ENCODE data around the gene SMOC2. TPM values are rescaled to one million over a fixed set of nuclear protein-coding genes. Genes with fewer than 3 reads are reported as not detected.

The SMOC2 gene
- total and polyA plus RNA-seq, 3 experiments from 2014 or later: not detected

DNA sequence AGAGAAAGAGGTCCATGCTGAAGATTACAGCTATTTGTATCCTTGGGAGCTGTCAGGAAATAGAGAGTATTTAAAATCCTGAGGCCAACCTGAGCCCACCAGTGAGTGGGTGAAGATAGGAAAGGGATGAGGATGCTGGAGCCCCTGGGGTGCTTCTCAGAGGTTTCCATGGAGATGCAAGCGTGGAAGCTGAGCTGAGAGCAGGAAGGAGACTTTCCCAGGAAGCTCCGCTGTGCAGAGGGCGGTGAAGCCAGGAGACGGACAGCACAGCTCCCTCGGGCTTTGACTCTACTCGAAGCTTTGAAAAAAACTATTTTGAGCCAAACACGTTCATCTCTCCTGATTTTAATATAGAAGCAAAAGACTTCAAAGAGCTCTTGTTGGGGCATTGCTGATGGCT is 222.1 kb downstream of the SMOC2 start:
- no peak for DNase-seq
- Mint-ChIP-seq H3K27me3 (peaks cover 0 to 2% of the 10 kb centered on the region in 2 donors), H3K4me1 (no peaks in the 10 kb centered on the region), H3K9me3 (peaks cover 0 to 8% (median 0%) of the 10 kb centered on the region in 5 donors), H3K4me3 (no peak overlapping the region), H3K27ac (no peak overlapping the region), H3K36me3 (no peaks in the 10 kb centered on the region)
- Histone ChIP-seq H3K4me1 (ENCODE audit: insufficient read depth, low read length) (no peaks in the 10 kb centered on the region), H3K4me3 (ENCODE audit: low read length) (no peak overlapping the region), H3K27me3 (ENCODE audit: insufficient read depth, low read length, poor library complexity, severe bottlenecking) (no peaks in the 10 kb centered on the region), H3K9me3 (ENCODE audit: low read length) (no peaks in the 10 kb centered on the region), H3K27ac (ENCODE audit: low read depth, low read length) (no peak overlapping the region), H3K36me3 (ENCODE audit: insufficient read depth, low read length) (no peaks in the 10 kb centered on the region)
- POLR2A ChIA-PET: no interaction called here
- CTCF ChIA-PET: no interaction called here

DNA sequence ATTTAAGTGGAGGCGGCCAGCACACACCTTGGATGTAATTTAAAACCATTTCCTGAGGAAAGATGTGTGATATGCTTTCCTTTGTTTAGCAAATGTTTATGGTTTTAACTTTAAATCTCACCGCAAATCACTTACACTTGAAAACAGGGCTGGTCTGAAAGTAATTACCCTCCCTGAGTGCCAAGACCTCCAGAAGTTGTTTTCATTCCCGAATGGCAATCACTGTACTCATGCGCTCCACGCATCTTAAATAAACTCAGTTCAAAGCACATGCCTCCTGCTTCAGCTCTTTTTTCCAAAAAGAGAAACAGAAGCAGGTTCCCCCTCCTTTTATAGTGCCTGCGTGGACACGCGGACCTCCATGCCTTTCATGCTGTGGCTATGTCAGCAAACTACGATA is 224.0 kb downstream of the SMOC2 start:
- ChIA-PET POLR2A (no interaction called here), CTCF (no interaction called here)
- Histone ChIP-seq H3K36me3 (ENCODE audit: insufficient read depth, low read length) (no peaks in the 10 kb centered on the region), H3K9me3 (ENCODE audit: low read length) (no peaks in the 10 kb centered on the region), H3K27me3 (ENCODE audit: insufficient read depth, low read length, poor library complexity, severe bottlenecking) (no peaks in the 10 kb centered on the region), H3K27ac (ENCODE audit: low read depth, low read length) (no peak overlapping the region), H3K4me1 (ENCODE audit: insufficient read depth, low read length) (no peaks in the 10 kb centered on the region), H3K4me3 (ENCODE audit: low read length) (no peak overlapping the region)
- no peaks in the 10 kb centered on the region for H3K36me3 Mint-ChIP-seq
- no peaks in the 10 kb centered on the region for H3K9me3 Mint-ChIP-seq
- no peak for DNase-seq
- no peaks in the 10 kb centered on the region for H3K4me1 Mint-ChIP-seq
- no peak overlapping the region for H3K4me3 Mint-ChIP-seq
- no peak overlapping the region for H3K27ac Mint-ChIP-seq
- peaks cover 0 to 2% of the 10 kb centered on the region in 2 donors for H3K27me3 Mint-ChIP-seq

- CTCF ChIA-PET: no interaction called here
- no peaks in the 10 kb centered on the region for H3K4me1 ChIP-seq (ENCODE audit: insufficient read depth, low read length)
- H3K27ac Mint-ChIP-seq: no peak overlapping the region
- peaks cover 0 to 2% of the 10 kb centered on the region in 2 donors for H3K27me3 Mint-ChIP-seq
- H3K4me3 Mint-ChIP-seq: no peak overlapping the region
- H3K27me3 ChIP-seq (ENCODE audit: insufficient read depth, low read length, poor library complexity, severe bottlenecking): no peaks in the 10 kb centered on the region
- no peaks in the 10 kb centered on the region for H3K9me3 ChIP-seq (ENCODE audit: low read length)
- POLR2A ChIA-PET: no interaction called here
- H3K4me1 Mint-ChIP-seq: no peaks in the 10 kb centered on the region
- H3K36me3 ChIP-seq (ENCODE audit: insufficient read depth, low read length): no peaks in the 10 kb centered on the region
- no peaks in the 10 kb centered on the region for H3K36me3 Mint-ChIP-seq
- H3K4me3 ChIP-seq (ENCODE audit: low read length): no peak overlapping the region
- H3K27ac ChIP-seq (ENCODE audit: low read depth, low read length): no peak overlapping the region
- no peak for DNase-seq
- no peaks in the 10 kb centered on the region for H3K9me3 Mint-ChIP-seq
Measured at GRCh38 chr6:168666170-168666569, 225.2 kb downstream of the SMOC2 start.

DNA sequence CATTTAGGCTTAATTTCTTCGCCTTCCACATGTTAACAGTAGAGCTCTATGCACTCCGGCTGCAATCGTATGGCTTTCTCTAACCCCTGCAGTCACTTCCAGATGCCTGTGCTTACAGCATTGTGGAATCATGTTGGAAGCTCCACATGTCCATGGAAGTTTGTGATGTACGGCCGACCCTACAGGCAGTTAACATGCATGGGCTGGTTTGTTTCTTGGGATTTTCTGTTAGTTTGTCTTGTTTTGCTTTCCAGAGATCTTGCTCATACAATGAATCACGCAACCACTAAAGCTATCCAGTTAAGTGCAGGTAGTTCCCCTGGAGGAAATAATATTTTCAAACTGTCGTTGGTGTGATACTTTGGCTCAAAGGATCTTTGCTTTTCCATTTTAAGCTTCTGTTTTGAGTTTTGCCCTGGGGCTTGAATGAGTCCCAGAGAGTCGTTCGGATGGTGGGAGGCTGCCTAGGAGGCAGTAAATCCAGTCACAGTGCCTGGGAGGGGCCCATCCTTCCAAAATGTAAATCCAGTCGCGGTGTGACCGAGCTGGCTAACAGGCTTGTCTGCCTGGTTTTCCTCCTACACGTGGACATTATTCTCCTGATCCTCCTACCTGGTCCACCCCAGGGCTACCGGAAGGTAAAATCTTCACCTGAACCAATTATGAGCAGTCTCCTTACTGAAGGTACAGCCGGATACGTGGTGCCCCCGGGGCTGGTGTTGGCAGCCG is 225.9 kb downstream of the SMOC2 start:
- no peak overlapping the region for H3K27ac ChIP-seq (ENCODE audit: low read depth, low read length)
- POLR2A ChIA-PET: no interaction called here
- H3K9me3 ChIP-seq (ENCODE audit: low read length): no peaks in the 10 kb centered on the region
- no peaks in the 10 kb centered on the region for H3K27me3 ChIP-seq (ENCODE audit: insufficient read depth, low read length, poor library complexity, severe bottlenecking)
- Mint-ChIP-seq H3K27me3 (peaks cover 0 to 2% of the 10 kb centered on the region in 2 donors), H3K4me3 (no peak overlapping the region), H3K9me3 (no peaks in the 10 kb centered on the region), H3K4me1 (no peaks in the 10 kb centered on the region), H3K27ac (no peak overlapping the region), H3K36me3 (no peaks in the 10 kb centered on the region)
- no peak for DNase-seq
- no peak overlapping the region for H3K4me3 ChIP-seq (ENCODE audit: low read length)
- CTCF ChIA-PET: interaction anchor here (1.2 kb wide), 1 partner anchor 9 kb away, joined by 3 read pairs; no protein-coding TSS in a partner anchor
- no peaks in the 10 kb centered on the region for H3K4me1 ChIP-seq (ENCODE audit: insufficient read depth, low read length)
- H3K36me3 ChIP-seq (ENCODE audit: insufficient read depth, low read length): no peaks in the 10 kb centered on the region

DNA sequence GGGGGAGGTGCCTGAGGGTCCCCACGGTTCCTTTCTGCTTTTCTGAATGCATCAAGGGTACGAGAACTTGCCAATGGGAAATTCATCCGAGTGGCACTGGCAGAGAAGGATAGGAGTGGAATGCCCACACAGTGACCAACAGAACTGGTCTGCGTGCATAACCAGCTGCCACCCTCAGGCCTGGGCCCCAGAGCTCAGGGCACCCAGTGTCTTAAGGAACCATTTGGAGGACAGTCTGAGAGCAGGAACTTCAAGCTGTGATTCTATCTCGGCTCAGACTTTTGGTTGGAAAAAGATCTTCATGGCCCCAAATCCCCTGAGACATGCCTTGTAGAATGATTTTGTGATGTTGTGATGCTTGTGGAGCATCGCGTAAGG is 226.4 kb downstream of the SMOC2 start:
- Mint-ChIP-seq H3K36me3 (no peaks in the 10 kb centered on the region), H3K4me1 (no peaks in the 10 kb centered on the region), H3K27ac (no peak overlapping the region), H3K27me3 (no peaks in the 10 kb centered on the region), H3K4me3 (no peak overlapping the region), H3K9me3 (no peaks in the 10 kb centered on the region)
- Histone ChIP-seq H3K9me3 (ENCODE audit: low read length) (no peaks in the 10 kb centered on the region), H3K36me3 (ENCODE audit: insufficient read depth, low read length) (no peaks in the 10 kb centered on the region), H3K27ac (ENCODE audit: low read depth, low read length) (no peak overlapping the region), H3K4me3 (ENCODE audit: low read length) (no peak overlapping the region), H3K4me1 (ENCODE audit: insufficient read depth, low read length) (no peaks in the 10 kb centered on the region), H3K27me3 (ENCODE audit: insufficient read depth, low read length, poor library complexity, severe bottlenecking) (no peaks in the 10 kb centered on the region)
- DNase-seq: no peak
- CTCF ChIA-PET: interaction anchor here (1.2 kb wide), 1 partner anchor 8 kb away, joined by 3 read pairs; no protein-coding TSS in a partner anchor
- POLR2A ChIA-PET: no interaction called here

- no peak overlapping the region for H3K4me3 Mint-ChIP-seq
- CTCF ChIA-PET: no interaction called here
Measured at GRCh38 chr6:168670401-168670985, 229.5 kb downstream of the SMOC2 start.

DNA sequence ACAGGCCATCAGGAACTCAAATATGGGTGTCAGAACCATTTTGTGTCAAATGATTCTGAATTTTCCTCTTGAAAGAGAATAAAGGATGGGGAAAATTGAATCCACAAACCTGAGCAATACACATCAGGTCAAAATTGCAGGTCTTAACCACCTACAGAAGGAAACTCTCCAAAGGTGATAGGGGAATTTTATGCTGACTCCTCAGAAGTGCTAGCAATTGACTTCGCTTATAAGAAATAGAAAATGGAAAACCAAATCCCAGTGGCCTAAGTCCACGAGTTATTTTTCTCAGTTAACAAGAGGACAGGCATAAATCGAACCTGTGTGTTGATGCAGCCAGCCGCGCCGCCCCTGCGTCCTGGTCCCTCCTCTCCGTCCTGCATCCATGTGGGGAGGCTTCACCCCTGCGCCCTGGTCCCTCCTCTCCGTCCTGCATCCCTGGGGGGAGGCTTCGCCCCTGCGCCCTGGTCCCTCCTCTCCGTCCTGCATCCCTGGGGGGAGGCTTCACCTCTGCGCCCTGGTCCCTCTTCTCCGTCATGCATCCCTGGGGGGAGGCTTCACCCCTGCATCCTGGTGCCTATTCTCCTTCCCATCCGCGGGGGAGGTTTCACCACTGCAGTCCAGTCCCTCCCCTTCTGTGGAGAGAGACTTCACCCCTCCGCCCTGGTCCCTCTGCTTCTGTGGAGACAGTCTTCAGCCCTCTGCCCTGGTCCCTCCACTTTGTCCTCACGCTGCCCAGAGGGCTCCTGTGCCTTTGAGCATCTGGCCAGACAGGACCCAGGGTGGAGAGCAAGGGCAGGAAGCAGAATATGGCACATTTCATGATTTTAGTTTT is 230.3 kb downstream of the SMOC2 start:
- no peaks in the 10 kb centered on the region for H3K4me1 Mint-ChIP-seq
- Histone ChIP-seq H3K36me3 (ENCODE audit: insufficient read depth, low read length) (no peaks in the 10 kb centered on the region), H3K9me3 (ENCODE audit: low read length) (no peaks in the 10 kb centered on the region), H3K4me3 (ENCODE audit: low read length) (no peak overlapping the region), H3K27me3 (ENCODE audit: insufficient read depth, low read length, poor library complexity, severe bottlenecking) (no peaks in the 10 kb centered on the region), H3K4me1 (ENCODE audit: insufficient read depth, low read length) (no peaks in the 10 kb centered on the region), H3K27ac (ENCODE audit: low read depth, low read length) (no peak overlapping the region)
- DNase-seq: no peak
- POLR2A ChIA-PET: no interaction called here
- CTCF ChIA-PET: no interaction called here
- peaks cover 0 to 6% of the 10 kb centered on the region in 2 donors for H3K27me3 Mint-ChIP-seq
- no peak overlapping the region for H3K4me3 Mint-ChIP-seq
- no peak overlapping the region for H3K27ac Mint-ChIP-seq
- no peaks in the 10 kb centered on the region for H3K9me3 Mint-ChIP-seq
- H3K36me3 Mint-ChIP-seq: no peaks in the 10 kb centered on the region

More at GRCh38 chr6:168670401-168670985, 229.5 kb downstream of the SMOC2 start:
- no peaks in the 10 kb centered on the region for H3K9me3 ChIP-seq (ENCODE audit: low read length)
- no peaks in the 10 kb centered on the region for H3K27me3 ChIP-seq (ENCODE audit: insufficient read depth, low read length, poor library complexity, severe bottlenecking)
- no peak overlapping the region for H3K4me3 ChIP-seq (ENCODE audit: low read length)
- no peaks in the 10 kb centered on the region for H3K9me3 Mint-ChIP-seq
- POLR2A ChIA-PET: no interaction called here
- no peak overlapping the region for H3K27ac Mint-ChIP-seq
- H3K36me3 ChIP-seq (ENCODE audit: insufficient read depth, low read length): no peaks in the 10 kb centered on the region
- H3K36me3 Mint-ChIP-seq: no peaks in the 10 kb centered on the region
- peaks cover 0 to 3% of the 10 kb centered on the region in 2 donors for H3K27me3 Mint-ChIP-seq
- H3K4me1 ChIP-seq (ENCODE audit: insufficient read depth, low read length): no peaks in the 10 kb centered on the region
- H3K27ac ChIP-seq (ENCODE audit: low read depth, low read length): no peak overlapping the region
- no peaks in the 10 kb centered on the region for H3K4me1 Mint-ChIP-seq
- no peak for DNase-seq

DNA sequence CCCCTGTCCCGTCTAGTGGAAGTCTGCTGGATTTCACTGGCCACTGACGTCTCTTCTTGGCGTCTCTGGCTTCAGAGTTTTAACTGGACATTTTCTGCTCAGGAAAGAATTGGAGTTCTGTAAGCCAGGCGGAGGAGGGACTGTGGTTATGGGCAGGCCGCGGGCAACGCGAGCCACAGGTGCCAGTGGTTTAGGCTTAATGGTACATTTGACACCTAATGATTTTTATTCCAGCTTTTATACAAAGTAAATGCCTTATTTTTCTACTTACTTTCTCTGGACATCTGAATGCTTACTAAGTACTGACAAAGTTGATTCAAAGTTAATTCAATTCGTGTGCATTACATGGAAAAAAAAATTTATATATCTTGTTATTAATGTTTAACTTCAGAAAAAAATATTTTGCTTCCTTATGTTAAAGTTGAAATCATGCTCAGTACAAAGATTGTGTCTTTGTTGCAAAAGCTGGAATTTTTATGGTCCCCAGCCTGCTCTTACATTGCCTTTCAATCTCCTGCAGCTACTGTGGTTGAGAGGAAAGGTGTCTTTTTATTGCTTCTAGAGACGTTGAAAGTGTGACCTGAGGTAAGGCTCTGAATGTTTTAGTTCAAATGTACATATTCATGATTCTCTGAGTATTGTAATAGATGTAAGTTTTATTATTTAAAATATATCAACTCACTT is 231.0 kb downstream of the SMOC2 start:
- Histone ChIP-seq H3K27me3 (ENCODE audit: insufficient read depth, low read length, poor library complexity, severe bottlenecking) (no peaks in the 10 kb centered on the region), H3K9me3 (ENCODE audit: low read length) (no peaks in the 10 kb centered on the region), H3K4me1 (ENCODE audit: insufficient read depth, low read length) (no peaks in the 10 kb centered on the region), H3K27ac (ENCODE audit: low read depth, low read length) (no peak overlapping the region), H3K4me3 (ENCODE audit: low read length) (no peak overlapping the region), H3K36me3 (ENCODE audit: insufficient read depth, low read length) (no peaks in the 10 kb centered on the region)
- CTCF ChIA-PET: no interaction called here
- DNase-seq: no peak
- Mint-ChIP-seq H3K27ac (no peak overlapping the region), H3K4me1 (no peaks in the 10 kb centered on the region), H3K9me3 (no peaks in the 10 kb centered on the region), H3K4me3 (no peak overlapping the region), H3K36me3 (no peaks in the 10 kb centered on the region), H3K27me3 (peaks cover 0 to 6% of the 10 kb centered on the region in 2 donors)
- POLR2A ChIA-PET: no interaction called here
